Testis (tissue), 3 donors: ENCODE results near the gene ITGA6. TPM values are rescaled to one million over a fixed set of nuclear protein-coding genes. Genes with fewer than 3 reads are reported as not detected.

ENCODE experiments used
- DNase-seq: peaks from one replicate; pipeline ENCODE4 v3.0.0-alpha.2; 2019
- H3K27ac ChIP-seq, 2 donors: fragments of 200-600 bp; sonication (generic); one replicate each; pipeline ENCODE4 v1.5.1; 2019
- H3K27me3 ChIP-seq: fragments of 200-600 bp; sonication (generic); one replicate; pipeline ENCODE4 v1.5.1; 2019
- H3K36me3 ChIP-seq: fragments of 200-600 bp; sonication (generic); one replicate; pipeline ENCODE4 v1.5.1; 2017; ENCODE audit warnings: low read depth; ENCODE audit errors: missing control alignments
- H3K4me1 ChIP-seq: fragments of 200-600 bp; sonication (generic); one replicate; pipeline ENCODE4 v1.5.1; 2019
- H3K4me3 ChIP-seq, 2 donors: fragments of 200-600 bp; sonication (generic); one replicate each; pipeline ENCODE4 v1.5.1; 2017 to 2019
- H3K9me3 ChIP-seq: fragments of 200-600 bp; sonication (generic); one replicate; pipeline ENCODE4 v1.5.1; 2017
- CTCF ChIP-seq, 3 experiments: fragments of 450-650 bp in 2 of 3; fragments of 200-600 bp in 1 of 3; sonication (generic) in 1 of 3; IDR thresholded peaks; one replicate each; pipeline ENCODE4 v1.5.1; 2016 to 2019; ENCODE audit warnings: antibody characterized with exemption in 3 of 3, mild to moderate bottlenecking in 2 of 3, moderate library complexity in 1 of 3
- POLR2A ChIP-seq: fragments of 450-650 bp; IDR thresholded peaks from one replicate; pipeline ENCODE4 v1.6.1; 2017; ENCODE audit warnings: antibody characterized with exemption, mild to moderate bottlenecking, moderate library complexity
- WGBS, 2 donors: methylation state at CpG; one replicate each; pipeline ENCODE4 v1.1.5; 2018; 5-methylcytosine and 5-hydroxymethylcytosine counted together
- intact Hi-C: fragments of 100-400 bp; cut with DNase I; formaldehyde crosslinking; loops from one replicate; pipeline ENCODE4 v1.15.1; 2023; ENCODE audit warnings: low total_unique reads
- polyA plus RNA-seq: library from polyadenylated mRNA; stranded (reverse); fragments of 350-450 nt; fragmentation: Illumina TruSeq; extraction: RNeasy Lipid Tissue Mini Kit (QIAGEN cat#74804); gene quantifications from one replicate; pipeline ENCODE4 v1.2.3, GENCODE V29; 2014; ENCODE audit warnings: low read depth, low replicate concordance; ENCODE audit not compliant: insufficient read depth
- total RNA-seq, 2 donors: library from RNA; depleted of rRNA; stranded (reverse); fragments of >200 nt; gene quantifications; one replicate each; pipeline ENCODE4 v1.2.3, GENCODE V29; 2016

Gene ITGA6
- total and polyA plus RNA-seq, 3 donors from 2014 or later: 57.5 to 232 (median 166) TPM

GRCh38 chr2:172510548-172510947 lies 83.2 kb downstream of the ITGA6 start:
- Histone ChIP-seq H3K27me3 (no peaks in the 10 kb centered on the region), H3K4me3 (no peak overlapping the region), H3K27ac (no peak overlapping the region), H3K36me3 (no peaks in the 10 kb centered on the region), H3K4me1 (no peaks in the 10 kb centered on the region), H3K9me3 (no peaks in the 10 kb centered on the region)
- DNase-seq: no peak
- 85 to 93% methylated on average over 5 of the region's 5 CpGs for WGBS, 2 donors
- intact Hi-C loops: no loop called here
- no peak for TF ChIP-seq CTCF (IDR thresholded peaks at IDR 0.05)
- TF ChIP-seq POLR2A: no peak

GRCh38 chr2:172512810-172513523 lies 85.6 kb downstream of the ITGA6 start:
- WGBS, 2 donors: 95% methylated on average over 5 of the region's 5 CpGs
- TF ChIP-seq POLR2A (no peak), CTCF (IDR thresholded peaks at IDR 0.05) (no peak)
- H3K4me3 ChIP-seq: no peak overlapping the region
- intact Hi-C loops: no loop called here
- no peaks in the 10 kb centered on the region for H3K4me1 ChIP-seq
- DNase-seq: no peak
- H3K9me3 ChIP-seq: no peaks in the 10 kb centered on the region
- no peak overlapping the region for H3K27ac ChIP-seq
- H3K27me3 ChIP-seq: no peaks in the 10 kb centered on the region
- no peaks in the 10 kb centered on the region for H3K36me3 ChIP-seq

GRCh38 chr2:172513524-172513900 lies 86.1 kb downstream of the ITGA6 start:
- no peak for DNase-seq
- 95 to 98% methylated on average over 6 of the region's 6 CpGs for WGBS, 2 donors

GRCh38 chr2:172513935-172514586 lies 86.7 kb downstream of the ITGA6 start:
- Histone ChIP-seq H3K4me3 (no peak overlapping the region), H3K27ac (no peak overlapping the region), H3K36me3 (no peaks in the 10 kb centered on the region), H3K27me3 (no peaks in the 10 kb centered on the region), H3K4me1 (no peaks in the 10 kb centered on the region), H3K9me3 (no peaks in the 10 kb centered on the region)
- no peak for TF ChIP-seq POLR2A
- TF ChIP-seq CTCF (IDR thresholded peaks at IDR 0.05): no peak
- 67 to 83% methylated on average over 15 of the region's 15 CpGs for WGBS, 2 donors
- intact Hi-C loops: no loop called here
- no peak for DNase-seq

More at GRCh38 chr2:172513524-172513900, 86.1 kb downstream of the ITGA6 start:
- Histone ChIP-seq H3K27ac (no peak overlapping the region), H3K4me1 (no peaks in the 10 kb centered on the region), H3K9me3 (no peaks in the 10 kb centered on the region), H3K4me3 (no peak overlapping the region), H3K36me3 (no peaks in the 10 kb centered on the region), H3K27me3 (no peaks in the 10 kb centered on the region)
- TF ChIP-seq POLR2A (no peak), CTCF (IDR thresholded peaks at IDR 0.05) (no peak)
- intact Hi-C loops: no loop called here
